ENCODE measurements around the gene ZC3H13. TPM values are rescaled to one million over a fixed set of nuclear protein-coding genes. Genes with fewer than 3 reads are reported as not detected.

ZC3H13 gene
- total and polyA plus RNA-seq, 3 donors from 2014 or later, result 10.2 to 43.7 (median 36.8) TPM

- no peak for DNase-seq
- 88 to 92% methylated on average over 5 of the region's 5 CpGs for WGBS, 2 donors
- no peak overlapping the region for H3K4me3 ChIP-seq
- no peaks in the 10 kb centered on the region for H3K9me3 ChIP-seq
- intact Hi-C loops (cut with DNase I; ENCODE audit: low total_unique reads), result no loop called here
- no peak overlapping the region for H3K27ac ChIP-seq
- no peaks in the 10 kb centered on the region for H3K27me3 ChIP-seq
- no peaks in the 10 kb centered on the region for H3K4me1 ChIP-seq
- TF ChIP-seq POLR2A (IDR thresholded peaks at IDR 0.05), result no peak
- TF ChIP-seq CTCF (IDR thresholded peaks at IDR 0.05), result no peak
- no peaks in the 10 kb centered on the region for H3K36me3 ChIP-seq (ENCODE audit: low read depth, missing control alignments)
These were observed 29.8 kb upstream of the ZC3H13 start for GRCh38 chr13:46082324-46082723.

- Histone ChIP-seq H3K27me3 (no peaks in the 10 kb centered on the region), H3K27ac (no peak overlapping the region), H3K4me1 (no peaks in the 10 kb centered on the region), H3K9me3 (no peaks in the 10 kb centered on the region), H3K4me3 (no peak overlapping the region), H3K36me3 (ENCODE audit: low read depth, missing control alignments) (no peaks in the 10 kb centered on the region)
- intact Hi-C loops (cut with DNase I; ENCODE audit: low total_unique reads), result no loop called here
- DNase-seq, result no peak
- 56 to 72% methylated on average over 2 of the region's 2 CpGs for WGBS, 2 donors
- TF ChIP-seq CTCF (IDR thresholded peaks at IDR 0.05), result no peak
These were observed 27.2 kb upstream of the ZC3H13 start for GRCh38 chr13:46079770-46080169.

- H3K9me3 ChIP-seq, result no peaks in the 10 kb centered on the region
- DNase-seq, result no peak
- no peaks in the 10 kb centered on the region for H3K27me3 ChIP-seq
- no peaks in the 10 kb centered on the region for H3K4me1 ChIP-seq
- intact Hi-C loops (cut with DNase I; ENCODE audit: low total_unique reads), result no loop called here
- no peak overlapping the region for H3K4me3 ChIP-seq
- no peak for TF ChIP-seq CTCF (IDR thresholded peaks at IDR 0.05)
- no peak for TF ChIP-seq POLR2A (IDR thresholded peaks at IDR 0.05)
- no peaks in the 10 kb centered on the region for H3K36me3 ChIP-seq (ENCODE audit: low read depth, missing control alignments)
- H3K27ac ChIP-seq, result no peak overlapping the region
- 78 to 81% methylated on average over 1 of the region's 1 CpG for WGBS, 2 donors
These were observed 24.7 kb upstream of the ZC3H13 start for GRCh38 chr13:46077265-46077664.

GRCh38 chr13:46076827-46077226, 24.3 kb upstream of the ZC3H13 start:
- no peak for DNase-seq
- no peak overlapping the region for H3K4me3 ChIP-seq
- 74 to 79% methylated on average over 3 of the region's 3 CpGs for WGBS, 2 donors
- intact Hi-C loops (cut with DNase I; ENCODE audit: low total_unique reads), result no loop called here
- H3K36me3 ChIP-seq (ENCODE audit: low read depth, missing control alignments), result no peaks in the 10 kb centered on the region
- no peak overlapping the region for H3K27ac ChIP-seq
- no peaks in the 10 kb centered on the region for H3K9me3 ChIP-seq
- H3K27me3 ChIP-seq, result no peaks in the 10 kb centered on the region
- H3K4me1 ChIP-seq, result no peaks in the 10 kb centered on the region
- TF ChIP-seq CTCF (IDR thresholded peaks at IDR 0.05), result no peak

GRCh38 chr13:46075811-46076210, 23.3 kb upstream of the ZC3H13 start:
- TF ChIP-seq CTCF (IDR thresholded peaks at IDR 0.05) (no peak), POLR2A (IDR thresholded peaks at IDR 0.05) (no peak)
- Histone ChIP-seq H3K36me3 (ENCODE audit: low read depth, missing control alignments) (no peaks in the 10 kb centered on the region), H3K27me3 (no peaks in the 10 kb centered on the region), H3K4me3 (no peak overlapping the region), H3K27ac (no peak overlapping the region), H3K4me1 (no peaks in the 10 kb centered on the region), H3K9me3 (no peaks in the 10 kb centered on the region)
- no peak for DNase-seq
- 97% methylated on average over 1 of the region's 1 CpG for WGBS, 2 donors
- intact Hi-C loops (cut with DNase I; ENCODE audit: low total_unique reads), result no loop called here
